Endodermal cell (in vitro differentiated cells): ENCODE results near the gene SLC6A8. TPM values are rescaled to one million over a fixed set of nuclear protein-coding genes. Genes with fewer than 3 reads are reported as not detected.
"Not testable (repeated sequence)": the region's sequence is repeated elsewhere in the genome, so short reads cannot be mapped to it uniquely, and the experiment has no call there.

Experiments
- DNase-seq: peaks from one replicate; pipeline ENCODE4 v3.0.0-alpha.2; 2017
- H3K27ac ChIP-seq: 2 replicates; pipeline ENCODE4 v1.5.1; 2013; ENCODE audit warnings: mild to moderate bottlenecking, low read depth, low read length, moderate library complexity
- H3K27me3 ChIP-seq: 2 replicates; pipeline ENCODE4 v1.6.1; 2013; ENCODE audit warnings: mild to moderate bottlenecking, low read length, moderate library complexity; ENCODE audit not compliant: insufficient read depth, control insufficient read depth, poor library complexity, severe bottlenecking
- H3K36me3 ChIP-seq: 2 replicates; pipeline ENCODE4 v1.7.0; 2013; ENCODE audit warnings: mild to moderate bottlenecking, low read length, moderate library complexity; ENCODE audit not compliant: control insufficient read depth, insufficient read depth
- H3K4me1 ChIP-seq: one replicate; pipeline ENCODE4 v1.7.0; 2013; ENCODE audit warnings: low read length; ENCODE audit not compliant: control insufficient read depth, insufficient read depth
- H3K4me3 ChIP-seq: 2 replicates; pipeline ENCODE4 v1.5.1; 2013; ENCODE audit warnings: mild to moderate bottlenecking, low read length, moderate library complexity
- H3K9ac ChIP-seq: 2 replicates; pipeline ENCODE4 v1.6.1; 2013; ENCODE audit warnings: mild to moderate bottlenecking, low read length, moderate library complexity; ENCODE audit not compliant: poor library complexity, severe bottlenecking; ENCODE audit errors: extremely low read depth
- H3K9me3 ChIP-seq: 2 replicates; pipeline ENCODE4 v1.6.1; 2013; ENCODE audit warnings: mild to moderate bottlenecking, low read length, moderate library complexity; ENCODE audit not compliant: control insufficient read depth
- H3K27ac Mint-ChIP-seq: 2 replicates; pipeline ENCODE4 v1.8.0; 2020; ENCODE audit warnings: mixed read lengths
- H3K27me3 Mint-ChIP-seq: 2 replicates; pipeline ENCODE4 v1.8.0; 2021; ENCODE audit warnings: mild to moderate bottlenecking, mixed read lengths; ENCODE audit not compliant: insufficient read depth
- H3K36me3 Mint-ChIP-seq: 2 replicates; pipeline ENCODE4 v1.8.0; 2020; ENCODE audit warnings: low read depth, mixed read lengths
- H3K4me1 Mint-ChIP-seq: 2 replicates; pipeline ENCODE4 v1.8.0; 2020; ENCODE audit warnings: mixed read lengths
- H3K4me3 Mint-ChIP-seq: 2 replicates; pipeline ENCODE4 v1.8.0; 2020; ENCODE audit warnings: mild to moderate bottlenecking, moderate library complexity, mixed read lengths
- H3K9me3 Mint-ChIP-seq: 2 replicates; pipeline ENCODE4 v1.8.0; 2020; ENCODE audit warnings: mild to moderate bottlenecking, mixed read lengths
- CTCF ChIP-seq: fragments of 200-600 bp; sonication (generic); conservative IDR thresholded peaks from 2 replicates; pipeline ENCODE4 v1.5.0; 2021; ENCODE audit warnings: antibody characterized with exemption, mild to moderate bottlenecking
- WGBS, 2 experiments: methylation state at CpG; one replicate each; pipeline versions ENCODE4 v1.1.5 to v1.1.7; 2013; ENCODE audit warnings: missing lambda C conversion rate in 2 of 2, mixed read lengths in 1 of 2; ENCODE audit not compliant: insufficient coverage in 1 of 2, insufficient read length in 1 of 2; 5-methylcytosine and 5-hydroxymethylcytosine counted together
- total RNA-seq, 2 donors: library from RNA; stranded (reverse); fragmentation: NEBNext Ultra II Directional in 1 of 2; extraction: Animal tissue kit (Norgen Biotek cat#: 25700) in 1 of 2; gene quantifications; 2 replicates in 1 of 2; 3 replicates in 1 of 2; pipeline ENCODE4 v1.2.1, GENCODE V29; 2021

The SLC6A8 gene
- total RNA-seq, 2 donors from 2014 or later: 57.6 to 121 TPM

GRCh38 chrX:153694687-153695270, 7.1 kb downstream of the SLC6A8 start:
- H3K27me3 Mint-ChIP-seq: no peaks in the 10 kb centered on the region
- Histone ChIP-seq H3K9ac (no peak overlapping the region), H3K36me3 (no peaks in the 10 kb centered on the region), H3K27me3 (no peaks in the 10 kb centered on the region), H3K9me3 (no peaks in the 10 kb centered on the region), H3K4me3 (no peak overlapping the region), H3K27ac (no peak overlapping the region), H3K4me1 (no peaks in the 10 kb centered on the region)
- no peak for TF ChIP-seq CTCF
- peaks cover 53% of the 10 kb centered on the region for H3K9me3 Mint-ChIP-seq
- WGBS, 2 experiments: 92 to 100% methylated on average over 1 to 20 of the region's 23 CpGs
- H3K36me3 Mint-ChIP-seq: peaks cover 3% of the 10 kb centered on the region
- no peak overlapping the region for H3K27ac Mint-ChIP-seq
- no peaks in the 10 kb centered on the region for H3K4me1 Mint-ChIP-seq
- no peak overlapping the region for H3K4me3 Mint-ChIP-seq
- DNase-seq: no peak

- Mint-ChIP-seq H3K4me1 (no peaks in the 10 kb centered on the region), H3K4me3 (no peak overlapping the region), H3K36me3 (peaks cover 11% of the 10 kb centered on the region), H3K9me3 (peaks cover 57% of the 10 kb centered on the region), H3K27me3 (no peaks in the 10 kb centered on the region), H3K27ac (no peak overlapping the region)
- Histone ChIP-seq H3K27ac (no peak overlapping the region), H3K9ac (no peak overlapping the region), H3K4me1 (no peaks in the 10 kb centered on the region), H3K9me3 (no peaks in the 10 kb centered on the region), H3K27me3 (no peaks in the 10 kb centered on the region), H3K4me3 (no peak overlapping the region), H3K36me3 (no peaks in the 10 kb centered on the region)
- no peak for DNase-seq
- 94 to 100% methylated on average over 1 to 12 of the region's 15 CpGs for WGBS, 2 experiments
- no peak for TF ChIP-seq CTCF
Observed at GRCh38 chrX:153696100-153696499, 8.4 kb downstream of the SLC6A8 start.

- not testable (repeated sequence) for H3K27me3 ChIP-seq, H3K36me3 ChIP-seq, H3K4me1 ChIP-seq, H3K4me3 Mint-ChIP-seq, H3K4me1 Mint-ChIP-seq, H3K4me3 ChIP-seq, H3K9ac ChIP-seq, H3K27ac ChIP-seq, H3K27ac Mint-ChIP-seq, H3K9me3 ChIP-seq, H3K27me3 Mint-ChIP-seq, DNase-seq
- peaks cover 11% of the 10 kb centered on the region for H3K36me3 Mint-ChIP-seq
- peaks cover 57% of the 10 kb centered on the region for H3K9me3 Mint-ChIP-seq
- WGBS, 2 experiments: 98 to 100% methylated on average over 4 to 7 of the region's 10 CpGs
Observed at GRCh38 chrX:153696538-153696937, 8.8 kb downstream of the SLC6A8 start.

- not testable (repeated sequence) for H3K27me3 Mint-ChIP-seq, H3K9ac ChIP-seq, H3K4me1 Mint-ChIP-seq, H3K4me3 ChIP-seq, H3K36me3 ChIP-seq, H3K27me3 ChIP-seq, H3K4me1 ChIP-seq, H3K4me3 Mint-ChIP-seq, DNase-seq, H3K9me3 ChIP-seq, H3K27ac Mint-ChIP-seq, H3K27ac ChIP-seq
- peaks cover 59% of the 10 kb centered on the region for H3K9me3 Mint-ChIP-seq
- WGBS, 2 experiments: 93% methylated on average over 8 to 16 of the region's 16 CpGs
- H3K36me3 Mint-ChIP-seq: peaks cover 14% of the 10 kb centered on the region
Observed at GRCh38 chrX:153696986-153697722, 9.4 kb downstream of the SLC6A8 start.
